ENCODE measurements around the gene OR1K1. TPM values are rescaled to one million over a fixed set of nuclear protein-coding genes. Genes with fewer than 3 reads are reported as not detected.

OR1K1 gene
- total RNA-seq, 1 experiment from 2014 or later: not detected

GRCh38 chr9:122791872-122792669 is 7.9 kb upstream of the OR1K1 start:
- Histone ChIP-seq H3K4me3 (ENCODE audit: low read depth, low read length, poor library complexity, severe bottlenecking) (no peak overlapping the region), H3K9me3 (ENCODE audit: low read depth, low read length, poor library complexity, severe bottlenecking) (no peaks in the 10 kb centered on the region), H3K27me3 (replicated peaks; ENCODE audit: insufficient read depth, low read depth, low read length, poor library complexity) (no peaks in the 10 kb centered on the region), H3K36me3 (ENCODE audit: insufficient read depth, low read length, poor library complexity, severe bottlenecking) (no peaks in the 10 kb centered on the region), H3K4me1 (ENCODE audit: insufficient read depth, low read length, poor library complexity, severe bottlenecking) (no peaks in the 10 kb centered on the region), H3K27ac (ENCODE audit: low read depth, low read length, poor library complexity, severe bottlenecking) (no peak overlapping the region)
- TF ChIP-seq CTCF (conservative IDR thresholded peaks at IDR 0.05; ENCODE audit: low read depth, low read length): no peak
- POLR2A ChIA-PET (ENCODE audit: low non-redundant PET): no interaction called here
- BruUV-seq (replicated peaks): no TSS peak
- CTCF ChIA-PET: no interaction called here
- intact Hi-C loops (cut with micrococcal nuclease; ENCODE audit: unreplicated experiment): no loop called here
- DNase-seq (ENCODE audit: low spot score): no peak

- Histone ChIP-seq H3K27ac (ENCODE audit: low read depth, low read length, poor library complexity, severe bottlenecking) (no peak overlapping the region), H3K9me3 (ENCODE audit: low read depth, low read length, poor library complexity, severe bottlenecking) (no peaks in the 10 kb centered on the region), H3K4me3 (ENCODE audit: low read depth, low read length, poor library complexity, severe bottlenecking) (no peak overlapping the region), H3K4me1 (ENCODE audit: insufficient read depth, low read length, poor library complexity, severe bottlenecking) (no peaks in the 10 kb centered on the region), H3K36me3 (ENCODE audit: insufficient read depth, low read length, poor library complexity, severe bottlenecking) (no peaks in the 10 kb centered on the region), H3K27me3 (replicated peaks; ENCODE audit: insufficient read depth, low read depth, low read length, poor library complexity) (no peaks in the 10 kb centered on the region)
- BruUV-seq (replicated peaks): no TSS peak
- TF ChIP-seq CTCF (conservative IDR thresholded peaks at IDR 0.05; ENCODE audit: low read depth, low read length) (no peak), EZH2 (IDR thresholded peaks at IDR 0.05; ENCODE audit: borderline replicate concordance, low read depth, low read length, poor library complexity, severe bottlenecking) (no peak)
- intact Hi-C loops (cut with micrococcal nuclease; ENCODE audit: unreplicated experiment): no loop called here
- ChIA-PET POLR2A (ENCODE audit: low non-redundant PET) (no interaction called here), CTCF (no interaction called here)
- DNase-seq (ENCODE audit: low spot score): no peak
These were observed 2.4 kb upstream of the OR1K1 start for GRCh38 chr9:122797316-122798063.

GRCh38 chr9:122806661-122807060 is 6.7 kb downstream of the OR1K1 start:
- intact Hi-C loops (cut with micrococcal nuclease; ENCODE audit: unreplicated experiment): no loop called here
- no peak for TF ChIP-seq CTCF (conservative IDR thresholded peaks at IDR 0.05; ENCODE audit: low read depth, low read length)
- TF ChIP-seq EZH2 (IDR thresholded peaks at IDR 0.05; ENCODE audit: borderline replicate concordance, low read depth, low read length, poor library complexity, severe bottlenecking): no peak
- no peak for DNase-seq (ENCODE audit: low spot score)
- H3K4me3 ChIP-seq (ENCODE audit: low read depth, low read length, poor library complexity, severe bottlenecking): no peak overlapping the region
- ChIA-PET CTCF (no interaction called here), POLR2A (ENCODE audit: low non-redundant PET) (interaction anchor here (0.6 kb wide), 1 partner anchor 600 kb away, joined by 3 read pairs; no protein-coding TSS in a partner anchor)
- H3K27me3 ChIP-seq (replicated peaks; ENCODE audit: insufficient read depth, low read depth, low read length, poor library complexity): no peaks in the 10 kb centered on the region
- no peaks in the 10 kb centered on the region for H3K9me3 ChIP-seq (ENCODE audit: low read depth, low read length, poor library complexity, severe bottlenecking)
- no peaks in the 10 kb centered on the region for H3K36me3 ChIP-seq (ENCODE audit: insufficient read depth, low read length, poor library complexity, severe bottlenecking)
- H3K4me1 ChIP-seq (ENCODE audit: insufficient read depth, low read length, poor library complexity, severe bottlenecking): no peaks in the 10 kb centered on the region
- no TSS peak for BruUV-seq (replicated peaks)
- H3K27ac ChIP-seq (ENCODE audit: low read depth, low read length, poor library complexity, severe bottlenecking): no peak overlapping the region

Data from A673 (cell line).